ENCODE results near the gene ASF1B. TPM values are rescaled to one million over a fixed set of nuclear protein-coding genes. Genes with fewer than 3 reads are reported as not detected.

ASF1B gene
- total RNA-seq, 1 experiment from 2014 or later: 38.4 TPM

GRCh38 chr19:14161305-14161704, 24.9 kb upstream of the ASF1B start (continued):
- no peak for TF ChIP-seq E2F4 (CRISPR knock-in tag; IDR thresholded peaks at IDR 0.05; ENCODE audit: borderline replicate concordance, low read depth)

- Mint-ChIP-seq H3K36me3 (peaks cover 33% of the 10 kb centered on the region), H3K27me3 (ENCODE audit: low read depth) (no peaks in the 10 kb centered on the region), H3K4me1 (no peaks in the 10 kb centered on the region), H3K9me3 (no peaks in the 10 kb centered on the region), H3K27ac (no peak overlapping the region), H3K4me3 (no peak overlapping the region)
- ATAC-seq (no peak), DNase-seq (ENCODE audit: low spot score) (no peak)
- CTCF ChIA-PET: interaction anchor here (1.4 to 1.8 kb wide), 3 partner anchors 23 to 320 kb away, joined by 3 to 9 read pairs (median 5); partner anchors contain the start of gene ASF1B
- POLR2A ChIA-PET: no interaction called here
- TF ChIP-seq CBFB (CRISPR knock-in tag; IDR thresholded peaks at IDR 0.05; ENCODE audit: low read depth): no peak
- no peak for TF ChIP-seq ZNF416 (CRISPR knock-in tag; IDR thresholded peaks at IDR 0.05)
Measured at GRCh38 chr19:14160017-14160703, 23.8 kb upstream of the ASF1B start.

- ChIA-PET CTCF (interaction anchor here (0.5 to 1.7 kb wide), 4 partner anchors 22 to 247 kb away, joined by 3 to 5 read pairs (median 3); no protein-coding TSS in a partner anchor), POLR2A (no interaction called here)
- Mint-ChIP-seq H3K4me1 (no peaks in the 10 kb centered on the region), H3K9me3 (no peaks in the 10 kb centered on the region), H3K4me3 (no peak overlapping the region), H3K27me3 (ENCODE audit: low read depth) (no peaks in the 10 kb centered on the region), H3K27ac (no peak overlapping the region), H3K36me3 (peaks cover 40% of the 10 kb centered on the region)
- ATAC-seq (no peak), DNase-seq (ENCODE audit: low spot score) (no peak)
- TF ChIP-seq FOXP1 (CRISPR knock-in tag; IDR thresholded peaks at IDR 0.05; ENCODE audit: borderline replicate concordance): no peak
- TF ChIP-seq MXD4 (CRISPR knock-in tag; IDR thresholded peaks at IDR 0.05; ENCODE audit: borderline replicate concordance): no peak
- no peak for TF ChIP-seq NR2C2 (CRISPR knock-in tag; IDR thresholded peaks at IDR 0.05)
- no peak for TF ChIP-seq ZNF232 (CRISPR knock-in tag; IDR thresholded peaks at IDR 0.05)
Measured at GRCh38 chr19:14159059-14159458, 22.7 kb upstream of the ASF1B start.

- ChIA-PET CTCF (interaction anchor here (0.5 to 1.7 kb wide), 7 partner anchors 9 to 322 kb away, joined by 3 to 9 read pairs (median 3); no protein-coding TSS in a partner anchor), POLR2A (no interaction called here)
- peaks cover 41% of the 10 kb centered on the region for H3K36me3 Mint-ChIP-seq
- no peak overlapping the region for H3K27ac Mint-ChIP-seq
- no peak overlapping the region for H3K4me3 Mint-ChIP-seq
- H3K9me3 Mint-ChIP-seq: no peaks in the 10 kb centered on the region
- H3K4me1 Mint-ChIP-seq: no peaks in the 10 kb centered on the region
- ATAC-seq: no peak
- DNase-seq (ENCODE audit: low spot score): no peak
- TF ChIP-seq SOX15 (CRISPR knock-in tag; IDR thresholded peaks at IDR 0.05): no peak
- no peak for TF ChIP-seq PRRX2 (CRISPR knock-in tag; IDR thresholded peaks at IDR 0.05)
- TF ChIP-seq USF1 (CRISPR knock-in tag; IDR thresholded peaks at IDR 0.05): no peak
- TF ChIP-seq NR2C2 (CRISPR knock-in tag; IDR thresholded peaks at IDR 0.05): no peak
- TF ChIP-seq ZNF396 (CRISPR knock-in tag; IDR thresholded peaks at IDR 0.05; ENCODE audit: borderline replicate concordance): no peak
- no peak for TF ChIP-seq PREB (CRISPR knock-in tag; IDR thresholded peaks at IDR 0.05; ENCODE audit: borderline replicate concordance)
- no peak for TF ChIP-seq TP53 (CRISPR knock-in tag; IDR thresholded peaks at IDR 0.05)
- TF ChIP-seq PRDM15 (CRISPR knock-in tag; IDR thresholded peaks at IDR 0.05): no peak
- TF ChIP-seq GTF2I (CRISPR knock-in tag; conservative IDR thresholded peaks at IDR 0.05): no peak
- TF ChIP-seq ELF4 (CRISPR knock-in tag; IDR thresholded peaks at IDR 0.05; ENCODE audit: low read depth): no peak
- no peak for TF ChIP-seq E2F5 (CRISPR knock-in tag; IDR thresholded peaks at IDR 0.05)
- TF ChIP-seq HMGXB4 (CRISPR knock-in tag; IDR thresholded peaks at IDR 0.05): no peak
- no peaks in the 10 kb centered on the region for H3K27me3 Mint-ChIP-seq (ENCODE audit: low read depth)
Measured at GRCh38 chr19:14158276-14159023, 22.1 kb upstream of the ASF1B start.

Data from WTC11 (cell line).